Endothelial cell (in vitro differentiated cells): ENCODE data around the gene REG4. TPM values are rescaled to one million over a fixed set of nuclear protein-coding genes. Genes with fewer than 3 reads are reported as not detected.
"Not testable (repeated sequence)": the region's sequence is repeated elsewhere in the genome, so short reads cannot be mapped to it uniquely, and the experiment has no call there.

ENCODE experiments used
- DNase-seq: peaks from one replicate; pipeline ENCODE4 v3.0.0; 2021; ENCODE audit warnings: low spot score
- H3K27ac Mint-ChIP-seq: one replicate; pipeline ENCODE4 v1.8.0; 2021; ENCODE audit warnings: mixed read lengths, inconsistent platforms; ENCODE audit not compliant: unreplicated experiment
- H3K27me3 Mint-ChIP-seq: one replicate; pipeline ENCODE4 v1.8.0; 2021; ENCODE audit warnings: mild to moderate bottlenecking, moderate library complexity, mixed read lengths, inconsistent platforms; ENCODE audit not compliant: unreplicated experiment
- H3K36me3 Mint-ChIP-seq: one replicate; pipeline ENCODE4 v1.8.0; 2021; ENCODE audit warnings: mild to moderate bottlenecking, low read depth, mixed read lengths, inconsistent platforms; ENCODE audit not compliant: unreplicated experiment
- H3K4me1 Mint-ChIP-seq: one replicate; pipeline ENCODE4 v1.8.0; 2021; ENCODE audit warnings: mild to moderate bottlenecking, mixed read lengths, inconsistent platforms; ENCODE audit not compliant: unreplicated experiment
- H3K4me3 Mint-ChIP-seq: one replicate; pipeline ENCODE4 v1.8.0; 2021; ENCODE audit warnings: mild to moderate bottlenecking, mixed read lengths, inconsistent platforms; ENCODE audit not compliant: unreplicated experiment
- H3K9me3 Mint-ChIP-seq: one replicate; pipeline ENCODE4 v1.8.0; 2021; ENCODE audit warnings: mixed read lengths, inconsistent platforms; ENCODE audit not compliant: unreplicated experiment
- CTCF ChIP-seq: fragments of 200-600 bp; sonication (generic); IDR thresholded peaks from one replicate; pipeline ENCODE4 v1.5.0; 2021; ENCODE audit warnings: antibody characterized with exemption; ENCODE audit not compliant: unreplicated experiment
- total RNA-seq: library from RNA; stranded (reverse); fragmentation: NEBNext Ultra II Directional; extraction: Animal tissue kit (Norgen Biotek cat#: 25700); gene quantifications from one replicate; pipeline ENCODE4 v1.2.1, GENCODE V29; 2021; ENCODE audit not compliant: unreplicated experiment

REG4 gene
- total RNA-seq, 1 donor from 2014 or later = not detected

- TF ChIP-seq CTCF = no peak
- Mint-ChIP-seq H3K9me3 (no peaks in the 10 kb centered on the region), H3K36me3 (peaks cover 3% of the 10 kb centered on the region), H3K4me1 (peaks cover 3% of the 10 kb centered on the region), H3K4me3 (no peak overlapping the region), H3K27ac (peak overlapping the region; percentile 22), H3K27me3 (no peaks in the 10 kb centered on the region)
- DNase-seq = no peak
Observed at GRCh38 chr1:119790451-119791198, 20.6 kb downstream of the REG4 start.

- Mint-ChIP-seq H3K27ac (no peak overlapping the region), H3K4me3 (no peak overlapping the region), H3K27me3 (no peaks in the 10 kb centered on the region), H3K4me1 (peaks cover 9% of the 10 kb centered on the region), H3K36me3 (peaks cover 3% of the 10 kb centered on the region), H3K9me3 (no peaks in the 10 kb centered on the region)
- no peak for TF ChIP-seq CTCF
- DNase-seq = no peak
Observed at GRCh38 chr1:119787776-119788175, 23.5 kb downstream of the REG4 start.

GRCh38 chr1:119786473-119787050, 24.7 kb downstream of the REG4 start:
- H3K36me3 Mint-ChIP-seq, H3K27ac Mint-ChIP-seq, H3K27me3 Mint-ChIP-seq, H3K4me3 Mint-ChIP-seq, H3K9me3 Mint-ChIP-seq, DNase-seq: not testable (repeated sequence)
- H3K4me1 Mint-ChIP-seq = peaks cover 12% of the 10 kb centered on the region

GRCh38 chr1:119786046-119786445, 25.2 kb downstream of the REG4 start:
- not testable (repeated sequence) for H3K36me3 Mint-ChIP-seq, DNase-seq, H3K27ac Mint-ChIP-seq, H3K4me3 Mint-ChIP-seq, H3K9me3 Mint-ChIP-seq, H3K27me3 Mint-ChIP-seq
- H3K4me1 Mint-ChIP-seq = peaks cover 12% of the 10 kb centered on the region

GRCh38 chr1:119784191-119784781, 27.0 kb downstream of the REG4 start:
- Mint-ChIP-seq H3K4me1 (peaks cover 12% of the 10 kb centered on the region), H3K27me3 (peaks cover 4% of the 10 kb centered on the region), H3K36me3 (peaks cover 3% of the 10 kb centered on the region), H3K9me3 (no peaks in the 10 kb centered on the region), H3K27ac (no peak overlapping the region), H3K4me3 (no peak overlapping the region)
- DNase-seq = no peak
- TF ChIP-seq CTCF = no peak
